GM21367 (cell line): ENCODE data around the gene UBE2G1.
A peak's percentile ranks its signal among the peaks of the same experiment; 100 is the strongest.
"Not testable (repeated sequence)": the region's sequence is repeated elsewhere in the genome, so short reads cannot be mapped to it uniquely, and the experiment has no call there.

Experiments
- ATAC-seq: cut with Tn5 transposase; IDR thresholded peaks from one replicate; pipeline ENCODE4 v1.9.1; 2021; ENCODE audit not compliant: unreplicated experiment

Gene UBE2G1

DNA sequence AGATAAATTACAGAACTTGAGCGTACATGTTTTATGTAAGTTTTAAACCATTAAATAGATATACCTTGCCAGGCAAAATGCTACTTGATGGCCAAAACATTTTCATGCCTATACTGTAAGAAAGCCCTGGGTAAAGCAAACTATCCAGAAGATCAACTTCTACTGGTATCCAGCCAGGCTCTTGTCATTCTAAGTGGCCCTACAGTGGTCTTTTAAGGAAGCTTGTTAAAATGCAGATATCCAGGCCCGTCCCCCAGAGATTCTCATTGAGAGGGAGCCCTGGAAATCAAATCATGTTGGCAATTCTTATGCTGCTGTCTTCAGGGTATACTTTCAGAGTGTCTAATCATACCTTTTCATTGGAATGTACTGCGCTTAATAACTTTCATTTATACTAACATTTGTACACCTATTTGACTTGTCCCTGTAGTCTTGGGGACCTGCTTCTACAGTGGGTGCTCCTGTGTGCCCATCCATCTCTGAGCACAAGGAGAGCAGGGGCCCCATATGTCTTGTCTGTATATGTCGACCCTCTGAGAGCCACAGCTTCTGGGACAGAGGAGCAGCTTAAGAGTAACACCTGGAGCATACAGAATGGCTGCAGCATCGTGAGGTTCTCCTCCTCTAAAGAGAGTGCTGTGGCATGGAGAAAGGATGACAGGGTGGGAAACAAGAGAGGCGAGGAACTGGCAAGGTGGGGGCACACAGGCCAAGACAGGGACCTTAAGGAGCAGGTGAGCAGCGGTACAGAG, 59.1 kb downstream of the UBE2G1 start:
- no peak for ATAC-seq

DNA sequence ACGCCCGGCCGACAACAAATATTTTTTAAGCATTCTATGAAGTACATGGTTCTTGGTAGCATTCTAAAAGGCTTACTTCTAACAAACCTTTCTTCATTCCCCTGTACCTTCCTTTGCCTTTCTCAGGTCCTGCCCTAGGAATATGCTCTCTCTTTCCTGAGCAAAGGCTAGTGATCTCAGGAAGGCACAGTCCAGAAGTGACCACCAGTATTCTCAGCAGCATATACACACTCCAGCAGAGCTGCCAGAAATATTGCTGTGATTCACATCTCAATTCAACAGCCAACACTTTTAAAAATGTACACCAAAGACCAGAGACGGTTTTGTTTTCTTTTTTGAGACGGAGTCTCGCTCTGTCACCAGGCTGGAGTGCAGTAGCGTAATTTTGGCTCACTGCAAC, 61.3 kb downstream of the UBE2G1 start:
- ATAC-seq = no peak

DNA sequence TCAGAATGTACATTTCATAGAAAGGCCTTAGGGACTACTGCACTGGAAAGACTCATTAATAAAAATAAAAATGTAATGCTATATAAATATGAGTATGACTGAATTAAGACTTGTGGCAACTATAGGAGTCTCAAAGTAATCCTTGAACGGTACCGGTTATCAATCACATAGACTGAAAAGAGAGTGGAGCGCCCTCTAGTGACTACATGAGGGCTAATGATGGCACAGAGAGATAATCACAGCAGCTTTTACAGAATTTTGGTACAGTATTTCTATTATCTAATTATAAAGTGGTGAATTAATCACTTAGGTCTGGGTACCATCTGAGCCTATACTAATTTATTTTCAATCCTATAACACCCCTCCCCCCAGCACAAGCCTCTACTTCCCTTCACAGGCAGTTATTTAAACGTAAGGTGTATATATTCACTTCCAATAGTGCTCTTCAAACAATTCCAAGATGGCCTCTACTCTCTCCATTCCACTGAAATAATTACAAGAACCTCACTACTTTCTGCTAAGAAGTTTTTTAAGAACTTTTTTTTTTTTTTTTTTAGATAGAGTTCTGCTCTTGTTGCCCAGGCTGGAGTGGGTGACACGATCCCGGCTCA, 62.0 kb downstream of the UBE2G1 start:
- no peak for ATAC-seq

DNA sequence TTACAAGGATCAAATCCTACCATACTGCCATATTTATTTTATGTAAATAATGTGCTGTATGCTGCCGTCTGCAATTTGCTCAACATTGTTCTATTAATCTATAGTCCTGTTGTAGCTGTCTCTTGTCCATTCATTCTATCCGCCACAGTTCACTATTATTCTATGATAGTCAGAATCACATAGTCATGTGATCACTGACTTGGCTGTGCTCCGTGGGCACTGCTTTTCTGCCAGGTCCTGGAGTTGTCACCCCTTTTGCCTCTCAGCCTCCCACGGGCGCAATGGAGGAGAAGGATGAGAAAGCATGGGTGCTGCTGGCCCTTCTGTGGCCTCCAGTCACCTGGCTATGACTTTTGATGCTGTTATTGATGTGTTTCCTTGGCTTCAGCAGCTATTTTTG, 65.4 kb downstream of the UBE2G1 start:
- no peak for ATAC-seq

DNA sequence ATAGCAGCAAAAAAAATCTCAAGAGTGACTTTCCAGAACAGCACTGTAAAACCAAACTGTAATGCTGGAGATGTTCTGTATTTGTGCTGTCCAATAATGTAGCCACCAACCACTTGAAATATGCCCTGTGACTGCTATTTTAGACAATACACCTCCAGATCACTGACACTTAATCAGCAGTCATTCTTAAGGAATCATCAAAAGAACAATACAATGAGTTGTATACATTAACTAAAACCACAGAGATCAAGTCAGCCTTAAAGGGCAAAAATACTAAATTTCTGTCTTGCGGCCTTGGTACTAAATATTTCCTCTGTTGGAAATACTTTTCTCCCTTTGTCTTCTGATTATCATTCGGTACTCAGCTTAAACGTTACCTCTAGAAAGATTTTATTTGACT, 69.1 kb downstream of the UBE2G1 start:
- no peak for ATAC-seq

DNA sequence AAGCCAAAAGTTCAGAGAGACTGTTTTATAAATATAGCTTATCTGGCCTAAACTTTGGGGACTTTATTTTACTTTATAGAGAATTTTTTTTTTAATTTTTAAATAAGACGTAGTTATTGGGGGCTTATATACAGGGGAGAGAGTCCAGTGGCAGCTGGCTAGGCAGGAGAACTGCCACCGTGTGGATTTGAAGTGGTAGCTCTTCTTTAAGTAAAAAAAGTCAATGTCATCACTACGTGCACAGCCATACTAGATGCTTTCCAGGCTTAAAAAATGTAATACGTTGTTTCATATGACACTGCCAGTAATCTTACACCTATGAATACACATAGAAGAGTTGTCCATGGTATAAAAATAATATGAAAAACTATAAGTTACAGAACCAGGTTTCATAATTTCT, 70.8 kb downstream of the UBE2G1 start:
- no peak for ATAC-seq

DNA sequence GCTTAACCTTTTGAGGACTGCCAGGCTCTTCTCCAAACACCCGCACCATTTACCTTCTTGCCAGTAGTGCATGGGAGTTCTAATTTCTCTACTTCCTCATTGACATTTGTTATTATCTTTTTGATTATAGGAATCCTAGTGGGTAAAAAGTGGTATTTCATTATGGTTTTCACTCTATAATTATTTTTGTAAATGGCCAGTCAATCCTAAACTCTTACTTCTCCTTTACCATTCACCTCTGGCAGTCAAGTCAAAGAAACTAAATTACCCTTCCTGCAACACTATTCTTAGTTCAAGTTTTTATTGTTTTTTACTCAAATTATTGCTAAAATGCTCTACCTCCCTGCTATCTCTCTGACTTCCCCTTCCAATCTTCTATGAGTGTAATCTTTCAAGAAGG, 72.9 kb downstream of the UBE2G1 start:
- no peak for ATAC-seq

DNA sequence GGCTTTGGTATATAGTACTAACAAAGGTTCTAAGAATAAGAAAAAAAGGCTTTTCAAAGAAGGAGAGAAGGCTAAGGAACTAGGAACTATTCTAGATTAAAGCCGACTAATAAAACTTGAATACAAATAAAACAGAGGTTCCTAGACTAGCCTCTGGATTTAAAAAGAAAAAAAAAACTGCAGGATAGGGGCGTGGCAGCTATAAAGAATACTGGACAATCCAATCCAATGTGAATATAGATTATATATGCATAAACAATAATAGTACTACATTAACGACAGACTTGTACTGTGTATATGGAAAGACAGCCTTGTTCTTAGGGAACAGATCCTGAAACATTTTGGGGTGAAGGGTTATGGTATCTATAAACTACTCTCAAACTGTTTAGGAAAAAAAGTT, 78.8 kb downstream of the UBE2G1 start:
- no peak for ATAC-seq

DNA sequence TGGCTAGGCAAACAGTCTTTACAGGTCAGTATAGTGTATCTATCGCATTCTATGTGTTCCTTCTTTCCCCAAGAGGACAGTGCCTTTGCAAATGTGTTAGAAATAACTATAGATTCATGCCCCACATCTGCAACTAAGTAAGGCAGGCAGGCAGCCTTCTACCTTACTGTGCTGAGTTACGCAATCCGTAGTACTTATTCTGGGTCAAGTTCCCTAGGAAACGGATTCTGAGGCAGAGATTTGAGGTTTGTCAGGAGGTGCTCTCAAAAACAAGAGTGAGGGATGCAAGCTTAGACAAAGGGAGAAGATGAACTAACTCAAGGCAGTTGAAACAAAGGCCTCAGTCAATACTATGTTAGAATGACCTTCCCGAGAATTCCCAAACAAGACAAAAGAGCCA, 90.0 kb downstream of the UBE2G1 start:
- no peak for ATAC-seq

DNA sequence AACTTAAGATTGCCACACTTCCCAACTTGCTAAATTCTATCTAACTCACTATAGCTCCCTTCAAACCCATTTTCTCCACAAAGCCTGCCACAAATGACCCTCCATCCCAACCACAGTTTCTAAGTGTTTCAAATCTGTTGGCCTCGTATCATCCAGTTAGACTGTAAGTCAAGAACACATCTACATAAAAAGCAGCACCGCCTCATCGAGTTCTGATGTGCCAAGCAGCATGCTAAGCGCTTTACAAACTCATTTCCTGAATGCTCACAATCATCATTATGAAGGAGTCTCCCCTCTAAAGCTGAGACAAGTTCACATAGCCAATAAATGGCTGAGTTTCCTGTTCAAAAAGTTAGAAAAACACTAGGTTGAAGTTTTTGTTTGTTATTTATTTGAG, 93.5 kb downstream of the UBE2G1 start:
- ATAC-seq = no peak

DNA sequence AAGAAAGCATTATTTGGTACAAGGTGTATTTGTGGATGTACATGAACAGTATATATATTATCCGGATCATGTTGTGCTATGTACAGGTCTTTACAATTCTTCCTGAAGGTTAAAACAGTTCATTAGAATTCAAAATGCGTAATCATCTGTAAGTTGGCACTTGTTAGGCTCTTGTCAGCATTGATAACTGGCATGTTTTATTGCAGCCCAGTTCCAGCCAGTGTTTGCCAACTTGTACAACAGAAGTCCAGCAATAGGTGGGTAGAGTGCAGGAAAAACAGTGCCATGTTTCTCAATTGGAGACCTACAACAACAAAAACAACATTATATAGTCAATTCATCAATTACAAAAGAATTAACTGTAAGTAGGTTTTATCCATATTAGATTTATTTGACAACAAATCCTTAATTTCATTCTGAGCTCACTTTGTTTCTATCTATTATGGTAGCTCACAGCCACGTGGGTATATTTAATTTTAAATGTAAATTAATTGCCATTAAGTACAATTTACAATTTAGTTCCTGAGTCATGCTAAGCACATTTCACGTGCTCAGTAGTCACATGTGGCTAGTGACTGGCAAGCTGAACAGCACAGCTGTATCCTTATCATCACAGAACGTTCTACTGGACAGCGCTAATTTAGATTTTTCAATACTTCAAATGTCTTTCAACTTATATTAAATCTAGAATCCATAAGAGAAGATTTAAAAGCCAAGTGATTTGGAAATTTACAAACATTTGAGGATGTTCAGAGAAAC, 94.1 kb downstream of the UBE2G1 start:
- ATAC-seq = no peak

DNA sequence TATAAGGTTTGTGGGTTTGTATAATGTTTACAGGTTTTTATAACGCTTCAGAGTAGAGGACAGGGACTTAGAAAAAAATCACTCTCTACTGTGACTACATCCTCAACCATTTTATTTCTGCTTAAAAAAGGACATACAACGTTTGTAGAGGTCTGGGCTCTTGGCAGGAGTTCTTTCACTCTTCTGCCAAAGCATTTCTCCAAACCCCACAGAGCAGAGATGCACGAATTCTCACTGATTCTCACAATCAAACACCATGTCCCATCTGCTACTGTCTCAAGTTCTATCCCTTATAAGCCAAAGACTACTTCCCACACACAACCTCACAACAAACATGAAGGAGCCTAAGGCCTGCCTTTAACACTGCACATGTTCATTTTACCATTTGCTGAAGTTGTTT, 95.7 kb downstream of the UBE2G1 start:
- no peak for ATAC-seq

DNA sequence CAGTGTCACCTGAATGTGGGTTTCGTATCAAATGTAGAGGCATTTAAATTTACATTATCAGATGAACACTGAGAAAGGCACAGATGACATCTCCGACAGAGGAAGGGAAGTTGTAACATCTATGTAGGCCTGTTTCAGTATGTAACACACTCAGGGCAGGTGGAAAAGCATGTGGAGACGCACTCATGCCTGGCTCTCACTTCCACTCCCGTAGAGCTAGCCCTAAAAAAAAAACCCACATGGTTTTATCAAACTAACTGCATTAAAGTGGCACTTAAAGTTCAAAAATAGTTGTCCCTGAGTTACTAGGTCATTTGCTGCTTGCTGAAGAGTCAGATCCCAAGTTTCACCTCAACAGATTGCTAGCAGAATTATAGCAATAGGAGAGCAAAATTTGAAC, 96.6 kb downstream of the UBE2G1 start:
- ATAC-seq = no peak

DNA sequence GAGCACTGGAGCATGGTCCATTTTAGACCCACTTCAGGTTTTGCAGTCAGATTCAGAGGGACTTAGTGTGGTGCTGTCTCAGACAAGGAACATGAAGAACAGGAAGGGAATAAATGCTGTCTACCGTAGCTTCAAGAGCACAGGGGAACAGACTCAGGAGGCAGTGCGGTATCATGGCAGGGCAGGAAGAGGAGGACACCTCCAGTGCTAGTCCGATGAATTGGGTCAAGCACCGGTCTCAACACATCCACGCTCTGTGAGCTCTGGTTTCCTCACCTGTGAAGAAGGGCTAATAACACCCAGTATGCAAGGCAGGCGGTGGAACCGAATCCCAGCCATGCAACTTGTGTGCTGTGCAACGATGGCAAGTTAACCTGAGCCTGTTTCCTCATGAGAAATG, 99.1 kb downstream of the UBE2G1 start:
- ATAC-seq = no peak

DNA sequence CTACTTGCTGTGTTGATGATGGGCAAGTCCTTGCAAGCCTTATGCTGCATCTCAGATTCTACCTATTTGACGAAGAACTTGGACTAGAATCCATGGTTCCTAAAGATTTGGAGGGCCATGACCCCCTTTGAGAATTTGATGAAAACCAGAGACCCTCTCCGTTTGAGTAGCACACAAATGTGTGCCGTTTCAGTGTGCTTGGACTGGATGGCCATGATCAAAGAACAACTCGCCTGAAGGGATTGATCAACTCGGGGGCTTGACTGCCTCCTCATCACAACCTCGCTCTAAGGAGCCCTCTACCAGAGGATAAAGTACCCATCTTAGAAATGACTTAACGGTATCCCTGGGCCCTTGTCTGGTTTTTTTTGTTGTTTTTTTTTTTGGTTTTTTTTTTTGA, 99.9 kb downstream of the UBE2G1 start:
- ATAC-seq = no peak

DNA sequence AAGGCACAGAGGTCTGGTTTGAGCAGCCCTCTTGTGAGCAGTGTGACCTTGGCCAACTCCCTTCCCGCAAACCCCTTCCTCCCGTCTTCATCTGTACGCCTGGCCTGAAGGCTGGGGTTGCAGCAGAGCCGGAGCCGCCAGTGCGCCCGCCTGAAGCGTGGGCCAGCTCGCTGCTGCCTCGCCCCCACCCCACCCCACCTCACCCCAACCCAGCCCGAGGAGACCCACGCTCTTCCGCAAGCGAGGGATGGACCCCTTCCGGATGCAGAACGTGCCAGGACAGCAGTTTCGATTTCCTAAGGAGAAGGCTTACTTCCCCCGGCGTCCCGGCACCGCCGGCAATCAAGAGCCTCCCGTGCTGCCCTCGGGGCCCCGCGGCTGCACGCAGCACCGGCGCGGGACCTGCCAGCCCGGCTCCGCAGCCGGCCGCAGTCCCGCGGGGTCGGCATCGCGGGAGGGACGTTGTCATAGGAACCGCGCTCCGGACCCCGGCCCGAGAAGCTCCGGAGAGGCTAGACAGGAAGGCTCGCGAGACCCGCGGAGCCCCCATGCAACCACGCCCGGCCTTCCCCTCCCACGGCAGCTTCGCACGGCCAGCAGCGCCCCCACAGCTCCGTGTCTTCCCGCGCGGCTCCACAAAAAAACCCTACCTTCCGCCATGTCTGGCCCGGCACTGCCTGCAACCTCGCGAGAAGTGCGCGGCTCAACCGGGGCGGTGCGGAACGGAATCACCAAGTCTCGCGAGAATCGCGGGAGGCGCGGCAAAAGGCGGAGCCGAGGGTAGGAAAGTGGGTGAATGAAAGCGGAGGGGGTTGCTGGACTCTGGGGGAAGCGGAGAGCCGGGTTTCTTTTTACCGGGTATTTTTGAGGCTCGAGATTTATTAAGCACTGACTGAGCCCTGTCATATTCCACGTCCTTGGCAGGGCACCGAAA, 102.9 kb downstream of the UBE2G1 start, which contains the start of gene ANKFY1:
ANKFY1 (minus strand) TSS at position 698 of the 934 bp plus-strand sequence; CDS start at position 660, 38 bp downstream.
- ATAC-seq = peak; percentile 87

DNA sequence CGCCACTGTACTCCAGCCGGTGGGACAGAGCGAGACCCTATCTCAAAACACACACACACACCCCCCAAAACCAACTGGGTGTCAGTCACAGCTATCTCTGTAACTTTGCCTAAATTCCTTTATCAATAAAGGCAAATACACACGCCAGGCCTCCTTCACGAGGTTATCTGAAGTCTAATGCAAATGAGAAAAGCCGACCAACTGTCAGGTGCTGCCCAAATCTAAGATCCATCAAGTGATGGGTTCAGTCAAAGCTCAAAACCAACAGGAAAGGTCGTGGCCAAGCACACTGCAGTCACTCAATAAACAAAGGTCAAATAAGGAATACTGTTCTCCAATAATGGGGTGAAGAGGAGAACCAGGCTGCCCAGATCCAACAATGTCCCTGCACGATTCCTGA, 103.8 kb downstream of the UBE2G1 start:
- no peak for ATAC-seq

DNA sequence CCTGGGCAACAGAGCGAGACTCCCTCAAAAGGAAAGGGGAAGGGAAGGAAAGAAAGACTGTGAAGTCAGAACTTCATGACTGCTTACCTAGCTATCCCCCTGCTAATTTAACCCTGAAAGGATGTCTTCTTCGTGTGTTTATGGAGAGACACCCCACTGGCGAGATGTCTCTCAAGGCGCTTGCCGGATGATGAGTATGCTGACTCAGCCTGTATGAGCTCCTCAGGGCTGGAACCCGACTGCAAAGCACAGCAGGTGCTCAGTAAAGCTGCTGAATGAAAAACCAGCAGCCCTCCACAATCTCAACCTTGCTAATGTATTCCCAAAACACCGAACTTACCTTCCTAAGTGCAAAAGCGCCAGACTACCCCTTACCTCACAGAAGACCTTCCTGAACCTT, 105.0 kb downstream of the UBE2G1 start:
- ATAC-seq = no peak

DNA sequence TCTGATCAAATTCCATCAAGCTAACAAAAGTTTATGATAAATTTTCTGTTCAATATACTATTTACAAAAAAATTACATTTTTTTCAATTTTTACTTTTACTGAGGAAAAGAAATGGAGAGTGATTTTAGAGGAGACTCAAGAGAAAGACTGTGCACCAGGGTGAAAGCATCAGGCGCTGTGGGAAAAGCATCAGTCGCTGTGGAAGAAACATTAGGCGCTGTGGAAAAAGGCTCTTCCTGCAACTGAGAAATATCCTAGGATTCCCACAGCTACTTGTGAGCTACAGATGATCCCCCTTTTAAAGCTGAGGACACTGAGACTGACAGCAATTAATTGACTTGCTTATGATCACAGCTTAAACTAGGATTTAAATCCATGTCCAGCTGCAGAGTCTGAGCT, 107.6 kb downstream of the UBE2G1 start:
- ATAC-seq = no peak

DNA sequence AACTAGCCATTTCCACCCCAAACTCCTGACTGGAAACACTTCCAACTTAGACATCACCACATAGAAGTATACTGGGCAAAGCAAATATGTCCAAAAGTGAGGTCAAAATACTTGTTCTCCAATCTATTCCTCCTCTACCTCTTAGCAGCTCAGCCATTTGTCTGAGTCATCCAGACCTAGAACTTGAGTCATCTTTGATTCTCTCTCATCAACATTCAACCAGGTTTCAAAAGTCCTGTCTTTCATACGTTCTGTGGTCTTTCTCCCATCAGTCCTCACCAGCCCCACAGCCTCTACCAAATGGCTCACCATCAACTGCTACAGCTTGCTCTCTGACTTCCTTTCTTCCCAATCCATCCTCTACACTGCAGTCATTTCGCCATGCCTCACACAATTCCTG, 109.5 kb downstream of the UBE2G1 start:
- no peak for ATAC-seq

DNA sequence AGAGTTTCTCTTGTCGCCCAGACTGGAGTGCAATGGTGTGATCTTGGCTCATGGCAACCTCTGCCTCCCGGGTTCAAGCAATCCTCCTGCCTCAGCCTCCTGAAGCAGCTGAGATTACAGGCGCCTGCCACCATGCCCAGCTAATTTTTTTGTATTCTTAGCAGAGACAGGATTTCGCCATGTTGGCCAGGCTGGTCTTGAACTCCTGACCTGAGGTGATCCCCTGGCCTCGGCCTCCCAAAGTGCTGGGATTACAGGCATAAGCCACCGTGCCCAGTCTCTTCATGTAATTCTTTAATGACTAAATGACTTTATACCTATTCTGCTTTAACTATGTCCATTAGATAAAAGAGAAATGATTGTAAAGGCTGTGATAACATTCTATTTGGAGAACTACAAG, 111.2 kb downstream of the UBE2G1 start:
- ATAC-seq = not testable (repeated sequence)
